Small intestine (tissue), 16 donors: ENCODE results near the gene ARHGAP10. TPM values are rescaled to one million over a fixed set of nuclear protein-coding genes. Genes with fewer than 3 reads are reported as not detected.

Experiments
- DNase-seq, 2 donors: peaks; one replicate each; pipeline versions ENCODE4 v3.0.0 to v3.0.0-alpha.2; 2013
- FAIRE-seq: peaks from 2 replicates; lab custom pipeline; 2012; peaks lifted over from hg19 to GRCh38; lab: Jason Lieb, UNC
- H3K27ac ChIP-seq, 3 donors: one replicate each; pipeline ENCODE4 v1.5.1; 2013; ENCODE audit warnings: low read length in 2 of 3, mild to moderate bottlenecking in 2 of 3, control low read depth in 1 of 3, inconsistent platforms in 1 of 3, low read depth in 1 of 3, moderate library complexity in 1 of 3
- H3K27me3 ChIP-seq, 3 donors: one replicate each; pipeline ENCODE4 v1.6.1; 2013; ENCODE audit warnings: low read length in 3 of 3, inconsistent platforms in 1 of 3; ENCODE audit not compliant: control insufficient read depth in 3 of 3, insufficient read depth in 3 of 3
- H3K36me3 ChIP-seq, 3 donors: one replicate each; pipeline ENCODE4 v1.6.1; 2013; ENCODE audit warnings: low read length in 3 of 3, inconsistent platforms in 1 of 3, low read depth in 1 of 3, mild to moderate bottlenecking in 1 of 3, moderate library complexity in 1 of 3; ENCODE audit not compliant: control insufficient read depth in 3 of 3, insufficient read depth in 2 of 3
- H3K4me1 ChIP-seq, 3 donors: one replicate each; pipeline ENCODE4 v1.6.1; 2013; ENCODE audit warnings: low read length in 2 of 3, inconsistent platforms in 1 of 3, low read depth in 1 of 3, mild to moderate bottlenecking in 1 of 3, moderate library complexity in 1 of 3; ENCODE audit not compliant: control insufficient read depth in 3 of 3, insufficient read depth in 2 of 3
- H3K4me3 ChIP-seq, 3 donors: one replicate each; pipeline ENCODE4 v1.5.1; 2013; ENCODE audit warnings: low read length in 3 of 3, control low read depth in 1 of 3, inconsistent platforms in 1 of 3, low read depth in 1 of 3, mild to moderate bottlenecking in 1 of 3, moderate library complexity in 1 of 3
- H3K9me3 ChIP-seq, 2 donors: one replicate each; pipeline ENCODE4 v1.6.1; 2013; ENCODE audit warnings: low read depth in 1 of 2, low read length in 1 of 2; ENCODE audit not compliant: control insufficient read depth in 2 of 2, insufficient read depth in 1 of 2
- WGBS, 3 donors: extraction: QIAGEN DNeasy Blood & Tissue Kit; methylation state at CpG; one replicate each; pipeline ENCODE4 v1.1.7; 2013; 5-methylcytosine and 5-hydroxymethylcytosine counted together
- long read RNA-seq, 10 donors: transcript quantifications; one replicate each; lab custom pipeline, GENCODE V29; 2026
- polyA plus RNA-seq, 4 donors: library from polyadenylated mRNA; stranded (reverse) in 3 of 4; unstranded in 1 of 4; fragments of 200-250 nt in 3 of 4; fragments of 120-200 nt in 1 of 4; gene quantifications; one replicate each; pipeline versions ENCODE4 v1.2.1 to v1.2.3, GENCODE V29; 2013
- donor health status: healthy with polysubstance abuse.
- donor health status: control.
- donor health status: control.
- donor health status: Bipolar disorder and iron deficiency.
- donor health status: healthy.

The ARHGAP10 gene, protein sequence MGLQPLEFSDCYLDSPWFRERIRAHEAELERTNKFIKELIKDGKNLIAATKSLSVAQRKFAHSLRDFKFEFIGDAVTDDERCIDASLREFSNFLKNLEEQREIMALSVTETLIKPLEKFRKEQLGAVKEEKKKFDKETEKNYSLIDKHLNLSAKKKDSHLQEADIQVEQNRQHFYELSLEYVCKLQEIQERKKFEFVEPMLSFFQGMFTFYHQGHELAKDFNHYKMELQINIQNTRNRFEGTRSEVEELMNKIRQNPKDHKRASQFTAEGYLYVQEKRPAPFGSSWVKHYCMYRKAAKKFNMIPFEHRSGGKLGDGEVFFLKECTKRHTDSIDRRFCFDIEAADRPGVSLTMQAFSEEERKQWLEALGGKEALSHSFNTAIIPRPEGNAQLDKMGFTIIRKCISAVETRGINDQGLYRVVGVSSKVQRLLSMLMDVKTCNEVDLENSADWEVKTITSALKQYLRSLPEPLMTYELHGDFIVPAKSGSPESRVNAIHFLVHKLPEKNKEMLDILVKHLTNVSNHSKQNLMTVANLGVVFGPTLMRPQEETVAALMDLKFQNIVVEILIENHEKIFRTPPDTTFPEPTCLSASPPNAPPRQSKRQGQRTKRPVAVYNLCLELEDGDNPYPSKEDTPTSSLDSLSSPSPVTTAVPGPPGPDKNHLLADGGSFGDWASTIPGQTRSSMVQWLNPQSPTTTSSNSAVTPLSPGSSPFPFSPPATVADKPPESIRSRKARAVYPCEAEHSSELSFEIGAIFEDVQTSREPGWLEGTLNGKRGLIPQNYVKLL
- 10 to 100 TPM in 1 of 4 donors, 1 to 10 TPM in 3; 3.4 to 13.2 (median 6.7) TPM for polyA plus RNA-seq
- long read RNA-seq, donor 1, partial matches to known transcripts: 24 of 28 reads
- long read RNA-seq, donor 1, other reads (novel, unspliced or antisense): 0 of 28 reads
- long read RNA-seq, donor 2, partial matches to known transcripts: 0 of 1 reads
- long read RNA-seq, donor 2, other reads (novel, unspliced or antisense): 0 of 1 reads
- long read RNA-seq, donor 3, partial matches to known transcripts: 0 of 2 reads
- long read RNA-seq, donor 3, other reads (novel, unspliced or antisense): 0 of 2 reads
- long read RNA-seq, donor 4: 0 reads
- long read RNA-seq, donor 5, partial matches to known transcripts: 0 of 2 reads
- long read RNA-seq, donor 5, other reads (novel, unspliced or antisense): 0 of 2 reads
- long read RNA-seq, donor 6, partial matches to known transcripts: 0 of 2 reads
- long read RNA-seq, donor 6, other reads (novel, unspliced or antisense): 0 of 2 reads
- long read RNA-seq, donor 7, transcript ARHGAP10-201 (23 exons, 3,299 nt): major isoform, 6 of 8 reads
- long read RNA-seq, donor 7, partial matches to known transcripts: 0 of 8 reads
- long read RNA-seq, donor 7, other reads (novel, unspliced or antisense): 0 of 8 reads
- long read RNA-seq, donor 8: 0 reads
- long read RNA-seq, donor 9: 0 reads
- long read RNA-seq, donor 10, partial matches to known transcripts: 0 of 3 reads
- long read RNA-seq, donor 10, other reads (novel, unspliced or antisense): 0 of 3 reads

DNA sequence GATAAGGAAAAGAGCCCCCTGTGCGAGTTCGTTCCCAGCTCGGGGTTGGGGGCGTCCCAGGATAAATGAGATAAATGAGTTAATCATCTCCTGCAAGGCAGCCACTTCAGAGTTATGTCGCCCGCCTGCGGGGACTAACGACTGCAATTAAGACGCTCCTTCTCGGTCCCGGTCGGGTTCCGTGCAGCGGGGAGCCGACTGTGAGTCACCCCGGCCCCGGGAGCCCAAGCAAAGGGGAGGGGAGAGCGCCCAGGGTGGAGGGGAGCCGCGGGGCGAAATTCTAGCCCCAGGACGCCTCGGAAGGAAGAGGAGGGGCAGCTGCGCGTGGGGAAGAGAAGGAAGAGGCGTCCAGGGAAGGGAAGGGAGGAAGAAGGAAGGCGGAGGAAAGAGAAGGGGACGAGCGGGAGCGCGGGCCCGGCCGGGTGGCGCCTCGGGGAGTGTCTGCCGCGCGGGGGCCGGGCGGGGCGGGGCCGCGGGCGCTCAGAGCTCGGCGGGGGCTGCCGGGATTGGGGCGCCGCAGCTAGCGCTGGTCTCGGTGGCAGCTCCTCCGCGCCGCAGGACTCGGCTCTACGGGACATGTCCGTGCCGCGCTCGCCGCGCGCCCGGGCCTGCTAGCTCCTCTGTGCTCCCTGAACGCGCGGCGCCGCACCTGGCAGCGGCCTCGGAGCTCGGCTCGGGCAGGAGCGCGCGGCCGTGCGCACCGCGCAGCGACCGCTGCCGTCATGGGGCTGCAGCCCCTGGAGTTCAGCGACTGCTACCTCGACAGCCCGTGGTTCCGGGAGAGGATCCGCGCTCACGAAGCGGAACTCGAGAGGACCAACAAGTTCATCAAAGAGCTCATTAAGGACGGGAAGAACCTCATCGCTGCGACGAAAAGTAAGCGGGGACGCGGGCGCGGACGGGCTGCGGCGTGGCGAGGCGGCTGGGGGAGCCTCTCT, at the start of gene ARHGAP10:
Gene ARHGAP10 (plus strand): TSS at position 509 of the 938 bp plus-strand sequence. CDS start 214 bp downstream, at position 723.
- Histone ChIP-seq H3K9me3 (no peaks in the 10 kb centered on the region), H3K4me3 (peak within 1 kb of the TSS; percentile 75 to 86 (median 79)), H3K36me3 (no peaks in the 10 kb centered on the region), H3K27ac (peak within 1 kb of the TSS; percentile 24 to 95 (median 69)), H3K27me3 (peaks cover 0 to 11% (median 0%) of the 10 kb centered on the region in 3 donors), H3K4me1 (peaks cover 0 to 28% (median 2%) of the 10 kb centered on the region in 3 donors)
- DNase-seq (peak; percentile 64 to 86), FAIRE-seq (no peak)
- 0% methylated on average over 71 to 106 of the region's 106 CpGs for WGBS, 3 donors

DNA sequence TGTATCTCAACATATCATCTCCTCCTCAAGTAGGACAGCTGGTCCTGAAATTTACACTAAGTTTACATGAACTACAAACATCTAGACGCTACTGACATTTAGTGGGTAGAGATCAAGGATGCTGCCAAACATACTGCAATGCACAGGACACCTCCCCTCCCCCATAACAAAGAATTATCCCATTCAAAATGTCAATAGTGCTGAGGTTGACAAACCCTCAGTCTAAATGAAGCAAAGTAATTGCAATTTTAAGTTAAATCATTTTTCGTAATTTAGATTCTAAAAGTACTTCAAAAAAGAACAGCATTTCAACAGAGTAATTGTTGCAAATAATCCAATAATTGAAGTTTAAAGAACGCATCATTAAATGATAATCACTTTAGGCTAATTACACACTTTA, 49.1 kb upstream of the ARHGAP10 start:
- Histone ChIP-seq H3K27me3 (no peaks in the 10 kb centered on the region), H3K4me1 (peaks cover 0 to 11% (median 0%) of the 10 kb centered on the region in 3 donors), H3K27ac (peak overlapping the region in 1 of 3 donors; percentile 86), H3K9me3 (no peaks in the 10 kb centered on the region), H3K4me3 (peak overlapping the region in 2 of 3 donors; percentile 11 to 79), H3K36me3 (peaks cover 0 to 14% (median 2%) of the 10 kb centered on the region in 3 donors)
- peak in 1 of 2 donors; percentile 13 for DNase-seq
- no peak for FAIRE-seq
- WGBS, 3 donors: 55 to 60% (median 58%) methylated on average over 3 of the region's 3 CpGs

DNA sequence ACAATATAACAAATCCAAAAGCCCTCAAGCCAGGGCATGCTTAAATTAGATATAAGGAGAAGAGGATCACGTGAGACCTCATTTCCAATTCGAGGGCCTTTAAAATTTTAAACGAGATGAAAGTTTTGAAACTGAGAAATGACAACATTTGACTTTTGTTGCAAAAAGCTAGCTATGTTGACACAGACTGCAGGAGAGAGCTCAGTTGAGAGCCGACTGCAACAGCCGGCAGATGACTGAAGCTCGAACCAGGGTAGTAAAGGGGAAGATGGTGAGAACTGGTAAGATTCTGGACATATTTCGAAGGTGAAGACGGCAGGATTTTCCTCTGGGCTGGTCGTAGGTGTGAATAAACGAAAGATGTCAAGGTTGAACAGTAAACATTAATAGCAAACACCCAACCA, 48.7 kb upstream of the ARHGAP10 start:
- Histone ChIP-seq H3K4me1 (peaks cover 0 to 11% (median 0%) of the 10 kb centered on the region in 3 donors), H3K27me3 (no peaks in the 10 kb centered on the region), H3K36me3 (peaks cover 0 to 14% (median 2%) of the 10 kb centered on the region in 3 donors), H3K27ac (peak overlapping the region in 2 of 3 donors; percentile 86 to 98), H3K9me3 (no peaks in the 10 kb centered on the region), H3K4me3 (peak overlapping the region; percentile 57 to 79 (median 71))
- FAIRE-seq: no peak
- 1 to 2% (median 2%) methylated on average over 10 of the region's 10 CpGs for WGBS, 3 donors
- peak; percentile 15 to 54 for DNase-seq

DNA sequence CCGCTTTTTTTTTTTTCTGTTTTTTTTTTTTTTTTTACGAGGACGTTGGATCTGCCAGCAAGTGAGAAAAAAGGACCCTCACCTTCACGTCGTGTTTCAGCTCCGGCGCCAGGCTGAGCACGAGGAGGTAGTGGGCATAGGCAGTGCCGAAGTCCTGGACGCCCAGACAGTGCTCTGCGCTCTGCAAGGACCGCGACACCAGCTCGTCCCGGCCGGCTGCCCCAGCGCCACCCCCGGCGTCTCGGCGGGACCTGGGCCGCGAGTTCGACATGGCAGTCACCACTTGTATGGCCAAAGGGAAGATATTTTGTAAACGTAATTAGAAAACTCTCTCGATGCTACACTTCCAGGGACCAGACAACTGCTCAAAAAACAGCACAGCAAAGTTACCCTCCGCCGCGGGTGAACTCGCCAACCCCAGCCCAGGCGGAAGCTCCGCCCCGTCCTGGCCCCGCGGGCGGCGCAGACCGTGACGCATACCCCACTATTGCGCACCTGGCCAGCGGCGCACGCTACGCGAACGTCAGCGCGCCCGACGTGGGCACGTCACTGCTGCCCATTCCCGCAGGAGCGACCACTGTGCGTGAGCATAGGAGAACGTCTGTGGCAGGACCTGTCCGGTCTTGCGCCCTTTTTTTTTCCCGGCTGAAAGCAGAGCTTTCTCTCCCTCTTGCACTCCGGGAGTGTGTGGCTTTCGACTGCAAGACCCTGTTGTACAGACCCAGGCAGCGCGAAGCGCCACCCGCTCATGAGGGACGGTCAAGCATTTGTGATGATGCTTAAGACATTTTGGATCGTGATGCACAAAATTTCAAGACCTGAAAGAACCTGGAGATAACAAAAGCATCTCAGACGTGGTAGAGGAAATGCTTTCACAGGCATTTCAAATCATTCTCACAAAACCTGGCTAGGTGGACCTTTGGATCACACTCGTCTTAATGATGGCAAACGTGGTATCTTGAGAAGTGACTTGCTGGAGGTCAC, 47.9 kb upstream of the ARHGAP10 start, which contains the start of gene PRMT9:
Gene PRMT9 (minus strand): TSS at position 447 of the 984 bp plus-strand sequence. CDS start 176 bp downstream, at position 271.
- peaks cover 0 to 11% (median 0%) of the 10 kb centered on the region in 3 donors for H3K4me1 ChIP-seq
- WGBS, 3 donors: 0% methylated on average over 68 to 69 of the region's 69 CpGs

DNA sequence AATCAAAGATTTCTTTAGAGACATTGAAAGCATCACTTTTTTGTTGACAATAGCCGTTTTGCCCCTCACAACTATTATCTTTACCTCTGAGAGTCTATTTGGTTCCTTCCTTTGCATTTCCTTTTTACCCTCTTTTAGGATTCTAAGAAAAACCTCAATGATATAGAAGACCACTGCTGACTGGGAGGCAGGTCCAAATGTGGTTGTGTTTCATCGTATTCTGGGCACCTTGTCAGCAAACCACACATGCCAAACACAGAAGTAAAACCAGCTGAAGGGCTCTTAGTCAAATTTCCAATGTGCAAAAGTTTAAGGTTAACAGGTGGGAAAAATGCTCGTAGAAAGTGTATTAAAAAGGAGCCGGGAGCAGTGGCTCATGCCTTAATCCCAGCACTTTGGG, 42.8 kb upstream of the ARHGAP10 start:
- no peak for FAIRE-seq
- 43 to 63% (median 60%) methylated on average over 4 of the region's 4 CpGs for WGBS, 3 donors
- H3K4me3 ChIP-seq: no peak overlapping the region
- no peak for DNase-seq
- H3K9me3 ChIP-seq: no peaks in the 10 kb centered on the region
- H3K27ac ChIP-seq: no peak overlapping the region
- no peaks in the 10 kb centered on the region for H3K27me3 ChIP-seq
- H3K4me1 ChIP-seq: peaks cover 0 to 11% (median 0%) of the 10 kb centered on the region in 3 donors
- no peaks in the 10 kb centered on the region for H3K36me3 ChIP-seq

More for the DNA sequence above, 47.9 kb upstream of the ARHGAP10 start, which contains the start of gene PRMT9:
- no peaks in the 10 kb centered on the region for H3K27me3 ChIP-seq
- peak within 1 kb of the TSS; percentile 57 to 79 (median 71) for H3K4me3 ChIP-seq
- FAIRE-seq (no peak), DNase-seq (peak; percentile 87 to 94)
- peaks cover 0 to 8% (median 0%) of the 10 kb centered on the region in 3 donors for H3K36me3 ChIP-seq
- no peaks in the 10 kb centered on the region for H3K9me3 ChIP-seq
- peak within 1 kb of the TSS; percentile 27 to 98 (median 86) for H3K27ac ChIP-seq

DNA sequence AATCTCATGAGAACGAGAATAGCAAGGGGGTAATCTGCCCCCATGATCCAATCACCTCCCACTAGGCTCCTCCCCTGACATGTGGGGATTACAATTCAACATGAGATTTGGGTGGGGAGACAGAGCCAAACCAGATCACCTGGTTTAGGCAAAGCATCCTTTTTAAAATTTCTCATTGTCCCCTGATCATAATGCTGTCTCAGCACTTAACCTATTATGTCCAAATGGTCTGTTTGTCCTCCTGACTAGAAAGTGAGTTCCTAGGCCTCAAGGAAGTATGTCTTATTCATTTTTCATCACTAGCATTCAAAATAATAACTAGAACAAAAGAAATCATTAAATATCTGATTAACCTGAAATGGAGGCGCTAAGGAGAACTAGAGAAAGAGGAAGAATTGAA, 40.1 kb upstream of the ARHGAP10 start:
- Histone ChIP-seq H3K36me3 (no peaks in the 10 kb centered on the region), H3K4me3 (no peak overlapping the region), H3K9me3 (no peaks in the 10 kb centered on the region), H3K4me1 (peaks cover 0 to 5% (median 0%) of the 10 kb centered on the region in 3 donors), H3K27ac (no peak overlapping the region), H3K27me3 (no peaks in the 10 kb centered on the region)
- no peak for DNase-seq
- WGBS, 3 donors: 80 to 89% (median 85%) methylated on average over 2 of the region's 2 CpGs
- FAIRE-seq: no peak
